Inflammatory macrophage treated with lipopolysaccharide for 1 hour (primary cell): ENCODE results near the gene PTPRD.

Source experiments
- DNase-seq, 2 donors: peaks; one replicate each; pipeline ENCODE4 v3.0.0-alpha.2; 2020 to 2022

Gene PTPRD

DNA sequence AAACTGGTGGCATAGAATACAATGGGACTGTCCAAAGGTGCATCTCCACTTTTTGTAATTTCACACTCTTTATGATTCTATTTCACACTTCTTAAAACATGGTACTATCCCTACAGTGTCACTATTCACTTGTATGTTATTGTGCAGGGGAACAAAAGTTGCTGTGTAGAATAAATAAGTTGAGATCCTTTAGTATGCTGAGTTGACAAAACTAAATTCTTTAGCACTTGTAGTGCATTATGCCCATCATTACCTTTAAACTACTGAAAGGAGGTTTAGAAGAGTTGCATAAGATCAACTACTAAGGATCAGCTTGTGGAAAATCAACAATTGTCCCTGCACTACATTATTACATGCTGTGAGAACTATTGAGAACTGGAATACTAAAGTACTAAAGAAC, 1380.9 kb downstream of the PTPRD start:
- DNase-seq, result no peak

DNA sequence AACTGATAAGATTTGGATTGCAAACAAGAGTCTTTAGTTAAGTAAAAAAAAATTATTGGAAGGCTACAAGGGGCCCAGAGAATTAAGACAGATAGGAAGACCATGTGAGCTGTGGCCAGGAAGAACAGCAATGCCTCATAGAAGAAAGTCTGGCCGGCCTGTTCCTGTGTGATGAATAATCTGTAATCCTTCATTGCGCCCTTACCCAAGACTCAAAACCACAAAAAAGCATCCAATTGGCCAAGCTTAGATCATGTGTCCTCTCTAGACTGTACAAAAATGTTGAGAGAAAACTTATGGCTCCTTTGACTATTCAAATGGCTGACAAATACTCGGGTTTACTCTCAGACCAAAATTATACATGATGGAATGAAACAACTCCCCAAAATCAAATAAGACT, 1383.5 kb downstream of the PTPRD start:
- no peak for DNase-seq

DNA sequence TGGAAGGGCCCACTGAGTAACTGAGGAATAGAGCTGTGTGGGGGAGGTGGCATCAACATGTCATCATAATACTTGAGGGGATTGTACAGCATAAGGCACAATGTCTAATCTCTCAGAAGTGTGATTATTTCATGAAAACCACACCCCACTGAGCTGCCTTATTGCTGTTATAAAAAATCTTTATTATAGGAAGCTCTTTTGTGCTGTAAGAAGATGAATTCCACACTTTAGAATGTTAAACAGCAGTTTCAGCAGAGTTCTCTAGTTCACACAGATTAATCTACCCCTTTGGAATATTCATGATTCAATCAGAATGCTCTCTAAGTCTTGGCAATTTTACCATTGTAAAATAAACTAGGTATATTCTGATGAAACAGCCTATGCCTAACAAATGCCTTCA, 1389.6 kb downstream of the PTPRD start:
- DNase-seq, result no peak

DNA sequence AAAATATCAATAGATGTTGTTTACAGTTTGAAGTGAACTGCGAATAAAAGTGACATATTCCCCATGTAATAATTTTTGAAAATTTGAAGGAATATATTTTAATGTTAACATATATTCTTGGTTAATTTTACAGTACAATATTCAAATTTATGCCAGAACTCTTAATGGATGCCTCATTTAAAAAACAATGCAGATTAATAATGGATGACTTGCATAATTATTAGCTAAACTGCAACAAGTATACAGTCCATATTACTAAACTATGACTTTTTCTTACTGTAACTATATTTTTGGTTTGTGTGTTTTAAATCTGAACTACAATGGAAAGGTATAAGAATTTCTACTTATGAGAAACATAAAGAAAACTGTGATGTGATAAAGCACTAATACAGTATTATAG, 1390.1 kb downstream of the PTPRD start:
- DNase-seq, result no peak

DNA sequence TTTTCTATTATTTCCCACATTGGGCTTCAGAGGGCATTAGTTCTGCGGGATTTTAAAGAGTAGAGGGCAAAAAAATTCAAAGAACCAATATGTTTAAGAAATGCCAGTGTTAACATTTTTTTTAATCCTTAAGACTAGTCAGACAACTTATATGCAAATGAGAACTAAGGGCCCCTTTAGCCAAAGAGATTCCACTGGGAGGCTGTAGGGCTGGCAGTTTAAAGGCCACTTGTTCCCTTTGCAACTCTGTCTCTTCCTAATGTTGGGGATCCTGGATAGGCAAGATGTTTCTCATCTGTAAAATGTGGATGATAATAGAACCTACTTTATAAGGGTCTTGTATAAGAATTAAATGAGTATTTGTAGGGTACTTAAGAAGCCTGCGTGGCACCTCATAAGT, 1395.9 kb downstream of the PTPRD start:
- DNase-seq, result no peak

DNA sequence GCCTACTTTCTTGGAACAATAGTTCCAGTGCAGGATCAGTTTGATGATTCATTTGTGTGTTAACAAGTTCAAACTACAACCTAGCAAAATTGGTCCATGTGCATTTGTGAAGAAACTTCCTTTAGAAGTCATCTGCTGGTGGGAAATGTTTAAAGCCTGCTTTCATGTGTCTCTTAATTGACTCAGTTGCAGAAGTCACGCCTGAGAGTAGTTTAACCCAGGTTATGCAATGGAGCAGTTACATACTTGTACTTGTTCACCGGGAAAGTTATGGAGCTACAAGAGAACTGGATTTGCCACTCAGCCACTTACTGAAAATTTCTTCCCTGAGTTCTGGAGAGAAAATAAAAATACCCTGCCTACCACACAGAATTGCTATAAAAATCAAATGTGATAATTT, 1397.8 kb downstream of the PTPRD start:
- no peak for DNase-seq

DNA sequence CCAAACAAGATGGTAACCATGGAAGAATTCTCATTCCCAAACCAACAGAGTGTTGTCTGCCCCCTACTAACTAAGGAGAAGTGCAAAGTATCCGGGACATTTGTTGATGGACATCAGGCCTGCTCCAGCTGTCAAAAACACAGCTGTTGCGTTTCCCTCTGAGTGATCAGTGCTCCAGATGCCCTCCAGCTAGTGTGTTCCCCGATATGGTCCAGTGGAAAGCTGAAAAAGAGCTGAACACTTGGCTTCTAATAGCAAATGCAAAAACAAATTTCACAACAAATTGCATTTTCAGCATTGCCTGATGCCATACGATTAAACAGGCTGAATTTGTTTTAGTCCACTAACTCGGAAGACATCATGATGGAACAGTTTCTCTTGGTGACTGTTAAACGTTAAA, 1398.7 kb downstream of the PTPRD start:
- no peak for DNase-seq

DNA sequence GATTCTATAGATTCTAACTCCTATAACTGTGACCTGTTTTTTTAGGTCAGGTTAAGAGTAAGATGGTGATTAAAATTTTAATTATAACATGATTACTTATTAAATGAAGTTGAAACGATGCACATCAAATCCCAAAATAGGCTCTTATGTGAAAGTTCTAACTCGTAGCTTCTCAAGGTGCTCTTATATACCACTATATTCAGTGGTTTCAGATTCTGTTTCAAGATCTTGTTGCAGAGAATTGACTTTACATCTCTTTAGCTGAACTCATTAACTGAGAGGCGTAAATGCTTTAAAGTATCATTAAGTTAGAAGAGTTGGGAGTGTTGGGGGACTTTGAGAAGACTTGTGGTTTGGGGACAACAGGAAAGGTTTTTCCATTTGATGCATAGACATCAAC, 1399.8 kb downstream of the PTPRD start:
- no peak for DNase-seq

DNA sequence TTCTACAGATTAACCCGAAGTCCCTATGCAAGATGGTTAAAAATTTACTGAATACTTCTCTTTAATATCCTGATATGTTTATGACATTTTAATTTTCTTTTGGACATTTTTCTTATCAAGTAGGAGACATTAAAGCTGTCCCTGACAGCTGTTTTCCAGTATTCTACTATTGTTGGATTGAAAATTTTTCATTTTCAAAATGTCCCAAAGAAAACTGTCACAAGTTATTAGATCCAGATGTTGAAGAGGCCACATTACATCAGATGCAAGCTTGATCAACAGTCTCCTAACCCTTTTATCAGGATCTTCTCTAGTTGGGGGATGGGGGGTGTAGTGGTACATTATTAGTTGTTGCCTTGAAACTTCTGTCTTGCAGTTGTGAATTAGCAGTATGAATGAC, 1410.5 kb downstream of the PTPRD start:
- no peak for DNase-seq

DNA sequence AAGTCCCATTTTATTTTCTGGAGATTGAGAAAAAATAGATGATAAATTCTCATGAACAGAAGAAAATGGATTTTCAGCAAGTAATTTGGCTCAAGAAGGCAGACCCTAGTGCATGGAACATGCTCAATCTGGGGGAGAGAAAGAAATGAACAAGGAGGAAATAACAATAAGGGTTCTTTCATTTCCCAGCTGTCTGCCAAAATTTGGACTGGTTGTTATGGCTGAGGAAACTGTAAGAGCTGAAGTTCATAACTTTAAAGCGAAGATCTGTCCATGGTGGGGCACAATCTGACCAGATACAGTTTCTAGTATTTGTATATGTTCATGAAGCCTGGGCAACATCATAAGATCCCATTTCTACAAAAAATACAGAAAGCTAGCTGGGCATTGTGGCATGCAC, 1426.7 kb downstream of the PTPRD start:
- no peak for DNase-seq

DNA sequence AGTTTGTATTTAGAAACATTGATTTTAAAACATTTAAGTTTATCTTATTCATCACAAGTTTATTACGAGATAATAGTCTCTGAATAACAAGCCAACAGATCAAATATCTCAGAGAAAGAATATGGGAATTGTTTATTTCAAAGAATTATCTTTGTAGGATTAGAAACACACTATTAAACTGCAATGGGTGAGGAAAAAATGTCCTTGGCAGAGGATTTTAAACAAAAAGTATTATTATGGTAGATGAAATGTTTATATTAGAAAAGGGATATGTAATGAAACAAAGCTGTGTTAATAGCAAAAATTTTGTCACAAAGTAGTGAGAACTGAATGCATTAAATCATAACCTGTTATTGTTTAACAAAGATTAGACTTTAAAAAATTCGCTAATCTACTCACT, 1430.4 kb downstream of the PTPRD start:
- no peak for DNase-seq

DNA sequence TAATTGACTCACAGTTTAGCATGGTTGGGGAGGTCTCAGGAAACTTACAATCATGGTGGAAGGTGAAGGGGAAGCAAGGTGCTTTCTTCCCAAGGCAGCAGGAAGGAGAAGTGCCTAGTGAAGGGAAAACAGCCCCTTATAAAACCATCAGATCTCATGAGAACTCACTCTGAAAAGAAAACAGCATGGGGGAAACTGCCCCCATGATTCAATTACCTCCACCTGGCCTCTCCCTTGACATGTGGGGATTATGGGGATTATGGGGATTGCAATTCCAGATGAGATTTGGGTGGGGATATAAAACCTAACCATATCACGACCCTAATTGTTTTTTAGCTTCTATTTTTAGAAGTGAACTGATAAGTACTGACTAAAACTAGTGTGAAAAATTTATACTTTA, 1435.7 kb downstream of the PTPRD start:
- DNase-seq, result no peak

DNA sequence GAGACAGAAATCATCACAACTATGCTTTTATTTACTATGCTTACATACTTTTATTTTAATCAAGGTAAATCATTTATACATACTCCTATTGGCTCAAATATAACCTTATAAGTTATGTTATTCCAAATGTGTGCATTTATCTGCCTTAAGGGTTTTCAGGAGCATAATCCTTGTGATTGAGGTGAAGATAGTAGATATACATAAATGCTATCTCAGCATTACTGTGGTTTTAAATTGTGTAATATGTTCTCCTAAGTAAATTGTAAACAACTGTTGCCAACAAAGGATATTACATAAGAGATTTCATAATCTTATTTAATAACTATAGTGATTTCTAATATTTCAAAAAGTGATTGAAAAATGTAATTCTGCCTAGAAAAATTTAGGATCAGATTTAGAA, 1438.4 kb downstream of the PTPRD start:
- DNase-seq, result no peak

DNA sequence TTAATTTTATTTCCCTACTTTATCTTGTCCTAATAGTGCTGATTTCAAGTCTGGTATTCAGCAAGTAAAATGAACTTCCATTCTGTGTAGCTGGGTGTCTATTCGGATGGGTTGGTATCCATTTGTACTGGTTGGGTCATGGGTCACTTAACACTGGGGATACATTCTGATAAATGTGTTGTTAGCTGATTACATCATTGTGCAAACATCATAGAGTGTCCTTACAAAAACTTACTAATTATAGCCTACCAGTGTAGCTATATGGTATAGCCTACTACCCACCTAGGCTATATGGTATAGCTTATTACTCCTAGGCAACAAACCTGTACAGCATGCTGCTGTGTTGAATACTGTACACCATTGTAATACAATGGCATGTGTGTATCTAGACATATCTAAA, 1439.5 kb downstream of the PTPRD start:
- no peak for DNase-seq

DNA sequence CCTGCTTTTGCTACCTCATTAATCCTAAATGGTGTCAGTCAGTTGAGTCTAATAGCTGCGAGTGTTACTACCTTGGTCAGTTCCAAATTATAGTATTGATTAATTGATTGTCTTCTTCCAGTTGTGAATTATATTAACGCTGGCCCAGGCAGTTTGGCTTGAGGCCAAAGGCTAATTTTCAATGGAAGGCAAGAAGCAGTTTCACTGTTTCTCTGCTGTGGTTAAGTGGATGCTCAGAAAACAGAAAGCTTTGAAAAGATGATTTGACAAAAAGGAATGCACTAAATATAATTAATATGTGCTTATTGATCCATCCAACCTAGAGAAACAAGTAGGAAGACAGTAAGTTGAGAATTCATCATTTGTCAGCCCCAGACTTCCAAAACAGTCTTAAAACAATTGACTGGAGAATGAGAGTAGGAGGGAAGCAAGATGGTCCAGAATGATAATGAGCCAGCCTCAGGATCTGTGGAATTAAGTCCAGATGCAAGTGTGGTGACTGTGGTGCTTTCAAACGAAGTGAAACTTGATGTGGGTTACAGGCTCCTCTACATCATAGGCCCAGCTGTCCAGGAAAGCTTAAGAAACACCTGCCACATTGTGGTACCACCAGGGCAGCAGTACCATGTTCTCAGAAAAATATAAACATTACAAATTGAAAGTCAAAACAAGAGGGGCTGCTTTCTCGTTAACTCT, 1442.2 kb downstream of the PTPRD start:
- DNase-seq, result no peak

DNA sequence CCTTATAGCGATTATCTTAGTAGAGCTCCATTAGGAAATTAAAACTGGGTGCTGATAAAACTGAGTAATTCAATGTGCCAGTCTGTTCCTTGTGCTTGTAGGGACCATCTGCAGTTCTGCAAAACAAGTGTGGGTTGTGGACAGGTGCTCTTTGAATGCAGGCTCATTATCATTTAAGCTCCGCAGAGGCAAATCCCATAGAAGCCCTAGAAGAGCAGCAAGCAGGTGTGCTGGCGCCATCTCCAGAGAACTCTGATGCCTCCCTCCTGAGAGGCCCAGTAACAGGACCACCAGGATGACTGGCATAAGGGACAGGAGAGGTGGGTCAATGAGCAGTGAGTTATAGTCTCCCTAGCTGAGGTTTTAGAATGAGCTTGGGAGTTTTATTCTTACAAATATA, 1470.8 kb downstream of the PTPRD start:
- DNase-seq, result no peak

DNA sequence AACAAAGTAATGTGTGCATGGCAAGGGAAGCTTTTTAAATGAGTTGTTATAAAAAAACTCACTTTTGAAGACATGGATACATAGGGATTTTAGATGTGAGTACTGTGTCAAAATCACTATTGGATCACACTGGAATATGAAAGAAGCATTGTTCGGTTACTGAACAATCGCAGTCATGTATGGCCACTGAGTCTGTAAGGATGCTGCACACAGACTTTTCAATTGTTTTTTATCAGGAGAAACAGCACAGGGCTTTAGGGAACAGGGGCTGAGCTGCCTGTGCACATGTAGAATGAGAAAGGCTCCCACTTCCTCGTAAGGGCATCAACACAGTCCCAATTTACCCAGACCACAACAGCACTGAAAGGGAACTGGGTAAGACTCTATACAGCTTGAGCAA, 1479.3 kb downstream of the PTPRD start:
- DNase-seq, result no peak

DNA sequence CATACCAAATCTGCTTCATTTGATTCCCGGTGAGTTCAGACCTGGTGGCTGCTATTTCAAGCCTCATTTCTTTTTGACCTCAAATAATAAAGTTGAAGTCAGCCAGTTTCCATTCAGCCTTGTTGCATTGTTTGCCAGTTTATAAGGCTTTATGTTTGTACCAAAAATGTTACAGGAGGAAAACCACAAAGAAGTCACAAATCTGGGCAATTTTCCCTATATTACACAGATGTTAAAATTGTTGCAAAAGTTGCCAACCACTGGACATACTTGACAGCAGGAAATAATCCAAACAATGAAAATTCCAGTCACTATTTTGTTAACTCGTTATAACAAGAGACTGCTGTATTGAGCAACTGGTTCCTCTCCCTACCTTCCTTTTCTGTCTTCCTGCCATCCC, 1488.2 kb downstream of the PTPRD start:
- DNase-seq, result no peak

DNA sequence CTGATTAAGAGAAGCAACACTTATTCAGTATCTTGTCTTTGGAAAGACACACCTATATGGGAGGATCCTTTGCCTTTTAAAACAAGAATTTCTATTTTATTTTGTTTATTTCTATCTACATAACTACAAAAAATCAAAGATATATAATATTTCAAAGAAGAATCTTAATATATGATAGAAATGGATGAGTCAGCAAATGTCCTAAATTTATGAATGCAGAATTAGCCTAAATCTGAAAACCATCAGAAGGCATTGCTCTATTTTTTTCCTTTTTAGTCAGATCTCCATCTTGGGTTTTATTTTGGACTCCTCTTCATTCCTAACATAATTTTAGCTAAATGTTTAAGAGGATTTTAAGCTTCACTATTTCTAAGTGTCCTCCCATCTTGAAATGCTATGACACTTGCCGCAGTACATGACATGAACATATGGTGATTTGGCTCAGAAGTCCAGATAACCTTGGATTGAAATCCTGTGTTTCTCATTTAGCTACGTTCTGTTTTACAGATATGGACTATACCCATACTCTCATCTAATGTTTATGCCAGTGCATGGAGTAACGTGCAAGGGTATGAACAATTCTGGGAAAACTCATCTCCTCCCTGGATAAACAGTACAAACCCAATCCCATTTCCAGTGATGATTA, 1490.4 kb downstream of the PTPRD start:
- DNase-seq, result no peak

DNA sequence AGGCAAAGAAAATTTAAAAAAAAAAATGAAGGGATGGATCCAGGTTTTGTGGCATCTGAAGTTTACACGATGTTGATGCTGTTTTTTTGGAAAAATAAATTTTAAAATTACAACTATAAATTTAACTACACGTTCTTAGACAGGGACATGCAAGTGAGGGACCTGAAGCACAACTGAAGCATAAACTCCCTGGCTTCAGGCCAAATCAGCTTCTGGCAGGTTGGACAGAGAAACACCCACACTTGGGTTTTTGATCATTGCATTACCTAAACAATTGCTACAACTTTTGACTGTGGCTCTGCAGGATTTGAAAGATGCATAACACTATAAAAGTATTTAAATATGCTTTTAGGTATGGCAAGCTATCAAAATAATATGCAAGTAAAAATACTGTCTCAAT, 1494.9 kb downstream of the PTPRD start:
- no peak for DNase-seq

DNA sequence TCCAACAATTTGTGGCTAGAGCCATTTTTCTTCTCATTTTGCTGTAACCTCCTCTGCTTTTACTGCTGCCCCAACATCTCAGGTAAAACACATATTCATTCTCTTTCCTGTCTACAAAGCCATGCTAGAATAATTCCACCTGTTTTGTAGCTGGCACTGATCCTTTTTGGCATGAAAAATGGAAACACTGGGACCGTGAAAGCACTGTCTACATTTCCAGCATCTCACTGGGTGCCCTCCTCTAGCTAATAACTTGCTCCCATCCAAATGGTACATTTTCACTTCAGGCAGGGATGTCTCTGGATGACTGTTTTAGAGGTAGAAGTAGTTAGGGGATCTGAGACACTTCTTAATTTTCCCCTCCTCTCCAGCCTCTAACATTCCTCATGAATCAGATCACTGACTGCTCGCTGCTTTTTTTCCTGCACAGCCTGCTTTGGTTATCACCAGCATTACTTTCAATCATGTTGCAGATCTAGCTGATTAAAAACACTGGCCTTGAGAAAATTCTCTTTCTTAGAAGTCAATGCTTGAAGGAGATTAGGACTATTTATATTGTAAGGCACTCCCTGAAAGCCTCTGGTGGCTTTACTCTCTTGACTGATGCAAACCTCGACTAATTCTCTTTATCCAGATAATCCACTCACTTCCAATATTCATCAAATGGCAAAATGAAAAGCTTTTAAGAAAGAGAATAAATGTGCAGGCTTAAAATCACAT, 1500.6 kb downstream of the PTPRD start:
- no peak for DNase-seq

DNA sequence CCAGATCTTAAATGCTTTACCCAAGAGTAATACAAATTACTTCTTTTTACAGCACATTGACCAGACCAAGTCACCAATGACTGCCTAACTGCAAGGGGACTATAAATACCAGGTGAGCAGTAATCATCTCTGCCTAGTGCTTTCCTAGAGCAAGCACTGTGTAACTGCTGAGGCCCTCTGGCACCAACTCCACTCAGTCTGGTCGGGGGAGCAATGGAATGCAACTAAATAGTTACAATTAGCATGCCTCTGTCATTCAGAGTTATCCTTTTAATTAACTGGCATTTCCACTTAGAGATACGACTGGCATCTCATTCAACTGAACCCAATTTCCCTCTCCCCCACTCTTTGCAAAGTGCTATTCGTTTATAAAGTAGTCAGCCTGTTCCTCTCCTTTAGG, 1504.2 kb downstream of the PTPRD start:
- no peak for DNase-seq

DNA sequence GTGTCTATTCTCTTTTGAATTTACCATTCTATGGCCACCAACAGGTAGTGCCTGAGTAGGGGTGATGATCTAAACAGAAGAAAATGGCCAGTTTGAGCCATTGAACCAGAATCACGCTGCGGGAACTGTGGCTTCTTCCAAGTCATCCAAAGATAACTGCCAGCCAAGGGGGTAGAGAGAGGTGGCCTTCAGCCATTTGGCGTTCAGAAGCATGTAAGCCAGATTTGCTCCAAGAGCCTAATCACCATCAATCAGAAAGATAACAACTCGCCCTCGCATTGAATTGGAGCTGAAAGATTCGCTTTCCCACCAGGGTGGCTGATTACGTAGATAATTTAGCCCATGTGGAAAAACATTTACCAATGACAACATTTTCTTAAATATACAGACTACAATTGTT, 1510.5 kb downstream of the PTPRD start:
- no peak for DNase-seq

DNA sequence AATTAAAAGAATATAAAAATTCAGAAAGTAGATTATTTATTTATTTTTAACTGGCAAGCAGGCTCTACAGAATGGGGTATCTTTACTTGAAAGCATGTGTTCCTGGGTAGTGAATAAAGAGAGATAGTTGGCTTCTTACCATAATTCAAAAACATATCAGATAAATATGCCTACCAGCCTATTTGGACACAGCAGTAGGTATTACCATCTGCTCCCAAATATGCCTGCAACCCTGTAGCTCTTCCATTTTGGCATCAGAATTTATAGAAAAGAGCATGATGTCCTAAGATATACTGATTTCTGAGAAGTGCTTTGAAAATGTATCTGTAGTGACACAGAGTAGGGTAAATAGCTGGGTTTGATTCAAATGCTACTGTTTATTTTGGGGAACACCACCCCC, 1512.7 kb downstream of the PTPRD start:
- DNase-seq, result no peak

DNA sequence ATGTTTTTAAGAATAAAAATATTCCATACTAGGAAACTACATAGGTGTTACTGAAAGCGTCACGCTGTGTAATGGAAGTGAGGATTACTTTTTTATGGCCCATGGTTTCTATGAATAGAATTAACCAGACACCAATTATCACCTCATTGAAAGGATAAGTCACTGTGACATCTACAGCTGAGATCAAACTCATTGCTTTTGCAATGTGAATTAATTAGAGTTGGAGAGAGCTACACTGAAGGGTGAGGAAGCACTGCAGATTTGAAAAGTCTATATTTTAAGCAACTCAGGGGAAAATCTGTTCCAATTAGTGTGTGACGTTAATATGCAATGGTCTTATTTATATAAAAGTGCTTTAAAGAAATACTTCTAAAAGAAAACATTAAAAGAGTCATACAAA, 1513.2 kb downstream of the PTPRD start:
- no peak for DNase-seq
